Mesenchymal stem cell (in vitro differentiated cells and primary cell): ENCODE results near the gene WWOX.

Experiments
- DNase-seq: peaks from one replicate; pipeline ENCODE4 v3.0.0-alpha.2; 2013
- H2AFZ ChIP-seq: one replicate; pipeline ENCODE4 v1.6.1; 2013; ENCODE audit warnings: low read depth, mild to moderate bottlenecking, control low read depth, inconsistent platforms, low read length, moderate library complexity
- H2AK5ac ChIP-seq: 2 replicates; pipeline ENCODE4 v1.6.1; 2013; ENCODE audit warnings: low read length, moderate library complexity, mild to moderate bottlenecking, inconsistent platforms; ENCODE audit not compliant: severe bottlenecking
- H2BK120ac ChIP-seq: one replicate; pipeline ENCODE4 v1.6.1; 2013; ENCODE audit warnings: low read depth, mild to moderate bottlenecking, inconsistent platforms, low read length, moderate library complexity
- H2BK12ac ChIP-seq, 2 experiments: one replicate each; pipeline ENCODE4 v1.6.1; 2013; ENCODE audit warnings: inconsistent platforms in 2 of 2, low read length in 2 of 2, mild to moderate bottlenecking in 2 of 2, moderate library complexity in 2 of 2, control low read depth in 1 of 2
- H2BK15ac ChIP-seq: one replicate; pipeline ENCODE4 v1.6.1; 2013; ENCODE audit warnings: mild to moderate bottlenecking, low read depth, inconsistent platforms; ENCODE audit not compliant: poor library complexity, severe bottlenecking
- H2BK5ac ChIP-seq: 2 replicates; pipeline ENCODE4 v1.6.1; 2013; ENCODE audit warnings: low read depth, mild to moderate bottlenecking, low read length, control low read depth, inconsistent platforms; ENCODE audit not compliant: poor library complexity, severe bottlenecking
- H3K14ac ChIP-seq, 2 experiments: one replicate each; pipeline ENCODE4 v1.6.1; 2013; ENCODE audit warnings: inconsistent platforms in 2 of 2, low read length in 2 of 2, control low read depth in 1 of 2, mild to moderate bottlenecking in 1 of 2, moderate library complexity in 1 of 2
- H3K18ac ChIP-seq, 2 experiments: one replicate each; pipeline ENCODE4 v1.6.1; 2013; ENCODE audit warnings: inconsistent platforms in 2 of 2, low read length in 2 of 2, control low read depth in 1 of 2, low read depth in 1 of 2, mild to moderate bottlenecking in 1 of 2
- H3K23ac ChIP-seq, 2 experiments: one replicate each; pipeline ENCODE4 v1.6.1; 2013; ENCODE audit warnings: inconsistent platforms in 2 of 2, low read length in 2 of 2, mild to moderate bottlenecking in 2 of 2, moderate library complexity in 2 of 2, control low read depth in 1 of 2
- H3K27ac ChIP-seq: 2 replicates; pipeline ENCODE4 v1.5.1; 2013; ENCODE audit warnings: mild to moderate bottlenecking, moderate library complexity, low read length, control low read depth, inconsistent platforms; ENCODE audit not compliant: poor library complexity, severe bottlenecking
- H3K27me3 ChIP-seq, 2 experiments: 2 replicates each; pipeline versions ENCODE4 v1.6.1 to v1.7.0; 2013; ENCODE audit warnings: low read length in 2 of 2, mild to moderate bottlenecking in 2 of 2, moderate library complexity in 2 of 2, control low read depth in 1 of 2, inconsistent platforms in 1 of 2; ENCODE audit not compliant: control insufficient read depth in 1 of 2, insufficient read depth in 1 of 2
- H3K36me3 ChIP-seq, 2 experiments: 2 replicates each; pipeline versions ENCODE4 v1.6.1 to v1.7.0; 2013; ENCODE audit warnings: low read length in 2 of 2, control low read depth in 1 of 2, inconsistent platforms in 1 of 2, low read depth in 1 of 2, mild to moderate bottlenecking in 1 of 2; ENCODE audit not compliant: insufficient read depth in 2 of 2, control insufficient read depth in 1 of 2
- H3K4ac ChIP-seq, 2 experiments: one replicate each; pipeline ENCODE4 v1.6.1; 2013; ENCODE audit warnings: inconsistent platforms in 2 of 2, low read length in 2 of 2, mild to moderate bottlenecking in 2 of 2, moderate library complexity in 2 of 2, control low read depth in 1 of 2, low read depth in 1 of 2
- H3K4me1 ChIP-seq: 2 replicates; pipeline ENCODE4 v1.6.1; 2013; ENCODE audit warnings: low read depth, low read length, control low read depth; ENCODE audit not compliant: control insufficient read depth, insufficient read depth
- H3K4me2 ChIP-seq: 2 replicates; pipeline ENCODE4 v1.6.1; 2013; ENCODE audit warnings: low read length, mild to moderate bottlenecking, inconsistent platforms; ENCODE audit not compliant: poor library complexity, severe bottlenecking
- H3K4me3 ChIP-seq, 2 experiments: 2 replicates each; pipeline versions ENCODE4 v1.5.1 to v1.7.0; 2013; ENCODE audit warnings: low read length in 2 of 2, mild to moderate bottlenecking in 2 of 2, control low read depth in 1 of 2, low read depth in 1 of 2; ENCODE audit not compliant: insufficient read depth in 1 of 2
- H3K79me1 ChIP-seq: replicated peaks from 2 replicates; pipeline ENCODE4 v1.6.1; 2013; ENCODE audit warnings: mild to moderate bottlenecking, control low read depth, low read length, inconsistent platforms; ENCODE audit not compliant: poor library complexity, severe bottlenecking
- H3K9ac ChIP-seq: 2 replicates; pipeline ENCODE4 v1.7.0; 2013; ENCODE audit warnings: mild to moderate bottlenecking, low read length, moderate library complexity
- H3K9me3 ChIP-seq: 2 replicates; pipeline ENCODE4 v1.7.0; 2013; ENCODE audit warnings: mild to moderate bottlenecking, low read length; ENCODE audit not compliant: control insufficient read depth
- H4K8ac ChIP-seq: one replicate; pipeline ENCODE4 v1.6.1; 2013; ENCODE audit warnings: inconsistent platforms, mild to moderate bottlenecking, low read length, moderate library complexity
- H4K91ac ChIP-seq: one replicate; pipeline ENCODE4 v1.6.1; 2013; ENCODE audit warnings: mild to moderate bottlenecking, low read length, inconsistent platforms
- WGBS: methylation state at CpG from one replicate; pipeline ENCODE4 v1.1.7; 2013; ENCODE audit warnings: mixed read lengths; 5-methylcytosine and 5-hydroxymethylcytosine counted together

Gene WWOX

DNA sequence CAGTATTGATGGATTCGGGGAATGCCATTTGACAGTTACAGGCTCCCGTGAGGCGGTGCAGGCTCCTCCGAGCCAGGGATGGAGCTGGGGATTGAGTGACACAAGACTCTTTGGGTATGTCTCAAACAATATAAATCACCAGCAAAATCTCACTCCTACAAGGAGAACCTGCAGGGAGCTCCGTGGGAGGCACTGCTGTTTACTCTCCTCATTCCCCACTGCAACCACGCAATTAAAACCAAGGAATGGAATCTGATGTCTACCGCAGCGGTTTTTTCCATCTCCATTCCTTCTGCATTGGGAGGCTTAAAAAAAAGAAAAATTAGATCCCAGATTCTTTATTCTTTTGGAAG lies 157.9 kb downstream of the WWOX start:
- H4K8ac ChIP-seq: no peak overlapping the region
- peak overlapping the region in 1 of 2 experiments; percentile 40 for H3K18ac ChIP-seq
- no peak overlapping the region for H3K23ac ChIP-seq
- no peak overlapping the region for H2AK5ac ChIP-seq
- no peak overlapping the region for H2BK120ac ChIP-seq
- H3K36me3 ChIP-seq: no peaks in the 10 kb centered on the region
- H3K4ac ChIP-seq: peak overlapping the region in 1 of 2 experiments; percentile 28
- peak overlapping the region; percentile 93 for H3K27ac ChIP-seq
- H3K9ac ChIP-seq: no peak overlapping the region
- no peaks in the 10 kb centered on the region for H3K27me3 ChIP-seq
- peak overlapping the region; percentile 37 for H3K4me2 ChIP-seq
- H3K79me1 ChIP-seq: peaks cover 4% of the 10 kb centered on the region
- H2BK12ac ChIP-seq: no peak overlapping the region
- no peak overlapping the region for H2BK15ac ChIP-seq
- no peak overlapping the region for H4K91ac ChIP-seq
- DNase-seq: peak; percentile 81
- peaks cover 13% of the 10 kb centered on the region for H3K4me1 ChIP-seq
- no peaks in the 10 kb centered on the region for H3K9me3 ChIP-seq
- H2BK5ac ChIP-seq: no peak overlapping the region
- WGBS: 12% methylated on average over 6 of the region's 8 CpGs
- H2AFZ ChIP-seq: no peak overlapping the region
- no peak overlapping the region for H3K4me3 ChIP-seq
- H3K14ac ChIP-seq: no peak overlapping the region

DNA sequence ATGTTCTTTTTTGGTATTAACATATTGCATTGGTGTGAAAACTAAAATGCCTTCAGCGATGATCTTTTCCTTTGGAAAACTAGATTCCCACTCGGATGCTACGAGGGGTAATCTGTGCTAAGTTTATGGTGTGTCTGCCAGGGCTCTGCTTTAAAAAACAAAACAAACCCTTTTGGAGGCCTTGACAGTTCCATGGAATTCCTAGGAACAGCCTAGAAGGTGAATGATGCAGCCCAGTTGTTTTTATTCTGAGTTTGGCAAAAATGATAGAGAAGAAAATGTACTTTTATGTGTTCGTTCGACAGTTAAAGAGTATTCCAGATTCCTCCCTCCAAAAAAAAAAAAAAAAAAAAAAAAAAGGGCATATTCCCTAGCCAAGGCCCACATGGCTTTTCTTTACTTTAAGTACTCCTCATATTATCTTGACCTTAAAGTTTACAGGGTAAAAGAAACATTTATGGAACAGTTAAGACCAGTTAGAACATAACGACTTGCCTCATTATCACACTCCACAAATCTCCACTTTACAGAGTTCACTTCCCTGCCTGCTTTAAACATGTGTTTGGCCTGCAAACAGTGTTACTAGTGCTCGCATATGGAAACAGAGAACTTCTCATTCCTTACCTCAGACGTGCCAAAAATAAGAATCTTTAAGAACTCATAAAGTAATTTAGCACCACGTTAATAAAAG lies 159.1 kb downstream of the WWOX start:
- Histone ChIP-seq H2AFZ (no peak overlapping the region), H4K91ac (no peak overlapping the region), H3K9me3 (no peaks in the 10 kb centered on the region), H2AK5ac (peak overlapping the region; percentile 22), H3K23ac (no peak overlapping the region), H2BK15ac (no peak overlapping the region), H3K18ac (peak overlapping the region in 1 of 2 experiments; percentile 51), H4K8ac (no peak overlapping the region), H2BK120ac (no peak overlapping the region), H3K4ac (peak overlapping the region in 1 of 2 experiments; percentile 89), H3K9ac (peak overlapping the region; percentile 13), H3K27ac (peak overlapping the region; percentile 87), H2BK12ac (no peak overlapping the region), H3K27me3 (no peaks in the 10 kb centered on the region), H3K14ac (no peak overlapping the region), H3K79me1 (peaks cover 4% of the 10 kb centered on the region), H2BK5ac (peak overlapping the region; percentile 68), H3K4me2 (no peak overlapping the region), H3K4me3 (no peak overlapping the region), H3K36me3 (no peaks in the 10 kb centered on the region), H3K4me1 (peaks cover 13% of the 10 kb centered on the region)
- 42% methylated on average over 7 of the region's 9 CpGs for WGBS
- DNase-seq: peak; percentile 49

DNA sequence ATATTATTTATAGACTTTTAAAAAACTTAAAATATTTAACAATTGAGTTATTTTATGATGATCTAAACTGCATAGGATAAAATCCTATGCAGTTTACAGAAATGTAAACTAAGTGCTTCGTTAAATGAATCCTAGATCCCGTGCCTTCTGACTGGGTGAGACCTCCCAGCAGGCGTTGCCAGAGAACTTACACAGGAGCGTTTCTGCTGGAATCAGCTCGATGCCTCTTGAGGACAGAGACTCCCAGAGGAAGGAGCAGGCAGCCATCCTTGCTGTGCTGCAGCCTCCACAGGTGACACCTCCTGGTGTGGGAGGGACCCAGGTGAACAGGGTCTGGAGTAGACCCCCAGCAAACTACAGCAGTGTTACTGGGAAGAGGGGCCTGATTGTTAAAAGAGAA lies 160.4 kb downstream of the WWOX start:
- WGBS: 68% methylated on average over 5 of the region's 5 CpGs
- Histone ChIP-seq H3K4ac (peak overlapping the region in 1 of 2 experiments; percentile 80), H4K91ac (peak overlapping the region; percentile 79), H3K27ac (peak overlapping the region; percentile 19), H2AFZ (peak overlapping the region; percentile 71), H3K27me3 (no peaks in the 10 kb centered on the region), H4K8ac (peak overlapping the region; percentile 85), H3K36me3 (no peaks in the 10 kb centered on the region), H3K14ac (peak overlapping the region in 1 of 2 experiments; percentile 88), H3K4me2 (no peak overlapping the region), H2BK12ac (peak overlapping the region; percentile 38 to 98), H3K18ac (peak overlapping the region in 1 of 2 experiments; percentile 87), H2BK120ac (no peak overlapping the region), H2AK5ac (peak overlapping the region; percentile 97), H3K4me1 (peaks cover 10% of the 10 kb centered on the region), H2BK15ac (no peak overlapping the region), H3K9ac (no peak overlapping the region), H3K9me3 (peaks cover 5% of the 10 kb centered on the region), H3K23ac (no peak overlapping the region), H3K79me1 (peaks cover 4% of the 10 kb centered on the region), H2BK5ac (no peak overlapping the region), H3K4me3 (no peak overlapping the region)
- peak; percentile 13 for DNase-seq

DNA sequence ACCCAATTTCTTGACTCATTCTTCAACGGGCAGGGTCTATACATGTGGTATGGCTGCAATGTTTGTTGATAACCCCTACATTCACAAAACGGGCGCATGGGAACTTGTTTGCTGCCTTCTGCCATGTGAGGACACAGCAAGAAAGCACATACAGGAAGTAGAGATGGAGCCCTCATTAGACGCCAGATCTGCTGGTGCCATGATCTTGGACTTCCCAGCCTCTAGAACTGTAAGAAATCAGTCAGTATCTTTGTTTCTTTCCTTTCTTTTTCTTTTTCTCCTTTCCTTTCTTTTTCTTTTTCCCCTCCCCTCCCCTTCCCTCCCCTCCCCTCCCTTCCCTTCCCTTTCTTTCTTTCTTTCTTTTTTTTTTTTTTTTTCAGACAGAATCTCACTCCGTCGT lies 165.2 kb downstream of the WWOX start:
- no peak overlapping the region for H2BK12ac ChIP-seq
- H4K91ac ChIP-seq: no peak overlapping the region
- no peak overlapping the region for H4K8ac ChIP-seq
- H3K18ac ChIP-seq: no peak overlapping the region
- DNase-seq: no peak
- no peak overlapping the region for H3K4me2 ChIP-seq
- no peak overlapping the region for H3K4me3 ChIP-seq
- no peak overlapping the region for H2AK5ac ChIP-seq
- no peaks in the 10 kb centered on the region for H3K27me3 ChIP-seq
- no peak overlapping the region for H3K9ac ChIP-seq
- H3K14ac ChIP-seq: no peak overlapping the region
- H3K36me3 ChIP-seq: no peaks in the 10 kb centered on the region
- peaks cover 4% of the 10 kb centered on the region for H3K4me1 ChIP-seq
- no peak overlapping the region for H2AFZ ChIP-seq
- no peak overlapping the region for H3K23ac ChIP-seq
- over 99% methylated on average over 6 of the region's 6 CpGs for WGBS
- H2BK15ac ChIP-seq: no peak overlapping the region
- H3K79me1 ChIP-seq: peaks cover 4% of the 10 kb centered on the region
- H3K9me3 ChIP-seq: peaks cover 5% of the 10 kb centered on the region
- no peak overlapping the region for H2BK120ac ChIP-seq
- H2BK5ac ChIP-seq: no peak overlapping the region
- no peak overlapping the region for H3K4ac ChIP-seq
- H3K27ac ChIP-seq: no peak overlapping the region
